ENCODE data around the gene HRH4. TPM values are rescaled to one million over a fixed set of nuclear protein-coding genes. Genes with fewer than 3 reads are reported as not detected.

The HRH4 gene
- total and polyA plus RNA-seq, 8 donors: 0.03 to 0.37 TPM; not detected in 6

- no peak overlapping the region for H3K4me3 ChIP-seq
- H3K4me1 ChIP-seq: no peaks in the 10 kb centered on the region
- no peak for DNase-seq
- no peak overlapping the region for H3K27ac ChIP-seq
- H3K36me3 ChIP-seq: no peaks in the 10 kb centered on the region
- no peaks in the 10 kb centered on the region for H3K9me3 ChIP-seq
- intact Hi-C loops (cut with DNase I; ENCODE audit: low total_unique reads): no loop called here
- H3K27me3 ChIP-seq: no peaks in the 10 kb centered on the region
- no peak for TF ChIP-seq POLR2A (IDR thresholded peaks at IDR 0.05)
- TF ChIP-seq, protein P1, sequence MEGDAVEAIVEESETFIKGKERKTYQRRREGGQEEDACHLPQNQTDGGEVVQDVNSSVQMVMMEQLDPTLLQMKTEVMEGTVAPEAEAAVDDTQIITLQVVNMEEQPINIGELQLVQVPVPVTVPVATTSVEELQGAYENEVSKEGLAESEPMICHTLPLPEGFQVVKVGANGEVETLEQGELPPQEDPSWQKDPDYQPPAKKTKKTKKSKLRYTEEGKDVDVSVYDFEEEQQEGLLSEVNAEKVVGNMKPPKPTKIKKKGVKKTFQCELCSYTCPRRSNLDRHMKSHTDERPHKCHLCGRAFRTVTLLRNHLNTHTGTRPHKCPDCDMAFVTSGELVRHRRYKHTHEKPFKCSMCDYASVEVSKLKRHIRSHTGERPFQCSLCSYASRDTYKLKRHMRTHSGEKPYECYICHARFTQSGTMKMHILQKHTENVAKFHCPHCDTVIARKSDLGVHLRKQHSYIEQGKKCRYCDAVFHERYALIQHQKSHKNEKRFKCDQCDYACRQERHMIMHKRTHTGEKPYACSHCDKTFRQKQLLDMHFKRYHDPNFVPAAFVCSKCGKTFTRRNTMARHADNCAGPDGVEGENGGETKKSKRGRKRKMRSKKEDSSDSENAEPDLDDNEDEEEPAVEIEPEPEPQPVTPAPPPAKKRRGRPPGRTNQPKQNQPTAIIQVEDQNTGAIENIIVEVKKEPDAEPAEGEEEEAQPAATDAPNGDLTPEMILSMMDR (IDR thresholded peaks at IDR 0.05): no peak
- no peak for TF ChIP-seq POLR2AphosphoS5 (IDR thresholded peaks at IDR 0.05)
- no peak for TF ChIP-seq EP300 (IDR thresholded peaks at IDR 0.05)
- 87 to 93% (median 91%) methylated on average over 6 of the region's 6 CpGs for WGBS, 5 donors
These were observed 45.7 kb downstream of the HRH4 start for GRCh38 chr18:24506175-24506574.

- peak in 1 of 2 donors; percentile 15 for DNase-seq
- H3K27me3 ChIP-seq: no peaks in the 10 kb centered on the region
- no peaks in the 10 kb centered on the region for H3K36me3 ChIP-seq
- TF ChIP-seq POLR2AphosphoS5 (IDR thresholded peaks at IDR 0.05) (no peak), POLR2A (IDR thresholded peaks at IDR 0.05) (no peak), EP300 (IDR thresholded peaks at IDR 0.05) (no peak)
- TF ChIP-seq, protein P1 (IDR thresholded peaks at IDR 0.05): no peak
- H3K4me1 ChIP-seq: no peaks in the 10 kb centered on the region
- no peaks in the 10 kb centered on the region for H3K9me3 ChIP-seq
- 41 to 71% (median 48%) methylated on average over 1 of the region's 1 CpG for WGBS, 5 donors
- H3K4me3 ChIP-seq: no peak overlapping the region
- no peak overlapping the region for H3K27ac ChIP-seq
- intact Hi-C loops (cut with DNase I; ENCODE audit: low total_unique reads): no loop called here
These were observed 49.0 kb downstream of the HRH4 start for GRCh38 chr18:24509435-24509834.

DNA sequence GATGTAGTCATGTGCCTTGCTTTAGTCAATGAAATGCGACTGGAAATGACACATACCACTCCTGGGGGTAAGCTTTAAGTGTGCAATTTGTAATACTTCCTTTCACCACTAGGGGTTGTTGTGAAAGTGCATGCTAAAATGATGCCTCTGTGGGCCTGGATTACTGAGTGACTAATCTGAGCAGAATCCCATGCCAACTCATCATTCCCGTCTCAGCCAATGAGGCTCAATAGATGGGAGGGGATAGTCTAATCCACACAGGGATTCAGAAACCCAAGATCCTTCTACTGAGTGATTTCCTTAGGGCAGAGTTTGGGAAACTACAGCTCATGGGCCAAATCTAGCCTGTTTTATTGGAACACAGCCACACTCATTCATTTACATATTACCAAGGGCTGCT is 54.0 kb downstream of the HRH4 start:
- TF ChIP-seq, protein P1 (IDR thresholded peaks at IDR 0.05): peak in 2 of 7 experiments; percentile 24 to 42
- TF ChIP-seq POLR2A (IDR thresholded peaks at IDR 0.05): no peak

DNA sequence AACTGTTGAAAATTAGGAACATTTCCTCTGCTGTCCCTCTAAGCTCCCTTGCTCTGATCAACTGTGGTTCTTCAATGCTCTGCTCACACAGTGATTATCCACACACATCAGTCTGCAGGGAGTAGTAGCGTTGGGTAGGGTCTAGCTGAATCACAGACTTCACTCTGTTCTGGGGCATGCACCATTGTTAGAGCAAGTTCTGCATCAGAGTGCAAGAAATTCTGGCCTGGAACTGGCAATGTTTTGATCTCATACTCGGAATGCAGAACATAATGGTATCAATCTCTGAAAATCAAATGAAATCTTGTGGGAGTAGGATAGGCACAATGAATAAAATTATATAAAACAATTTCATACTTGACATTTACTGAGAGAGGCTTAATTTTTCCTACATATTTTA is 55.3 kb downstream of the HRH4 start:
- no peak for TF ChIP-seq POLR2A (IDR thresholded peaks at IDR 0.05)
- no peak for TF ChIP-seq EP300 (IDR thresholded peaks at IDR 0.05)
- no peak for TF ChIP-seq POLR2AphosphoS5 (IDR thresholded peaks at IDR 0.05)
- TF ChIP-seq, protein P1 (IDR thresholded peaks at IDR 0.05): no peak
- no peaks in the 10 kb centered on the region for H3K36me3 ChIP-seq
- H3K4me3 ChIP-seq: no peak overlapping the region
- intact Hi-C loops (cut with DNase I; ENCODE audit: low total_unique reads): no loop called here
- no peak overlapping the region for H3K27ac ChIP-seq
- H3K4me1 ChIP-seq: no peaks in the 10 kb centered on the region
- H3K27me3 ChIP-seq: no peaks in the 10 kb centered on the region
- H3K9me3 ChIP-seq: no peaks in the 10 kb centered on the region
- no peak for DNase-seq
- 76 to 91% (median 88%) methylated on average over 2 of the region's 2 CpGs for WGBS, 5 donors

More for the DNA sequence above, 54.0 kb downstream of the HRH4 start:
- H3K27ac ChIP-seq: no peak overlapping the region
- H3K9me3 ChIP-seq: no peaks in the 10 kb centered on the region
- H3K4me1 ChIP-seq: no peaks in the 10 kb centered on the region
- intact Hi-C loops (cut with DNase I; ENCODE audit: low total_unique reads): no loop called here
- H3K27me3 ChIP-seq: no peaks in the 10 kb centered on the region
- 66 to 75% (median 72%) methylated on average over 2 of the region's 2 CpGs for WGBS, 5 donors
- DNase-seq: no peak
- H3K36me3 ChIP-seq: no peaks in the 10 kb centered on the region
- H3K4me3 ChIP-seq: no peak overlapping the region
